Measurements from ENCODE around the gene SKAP1.

DNA sequence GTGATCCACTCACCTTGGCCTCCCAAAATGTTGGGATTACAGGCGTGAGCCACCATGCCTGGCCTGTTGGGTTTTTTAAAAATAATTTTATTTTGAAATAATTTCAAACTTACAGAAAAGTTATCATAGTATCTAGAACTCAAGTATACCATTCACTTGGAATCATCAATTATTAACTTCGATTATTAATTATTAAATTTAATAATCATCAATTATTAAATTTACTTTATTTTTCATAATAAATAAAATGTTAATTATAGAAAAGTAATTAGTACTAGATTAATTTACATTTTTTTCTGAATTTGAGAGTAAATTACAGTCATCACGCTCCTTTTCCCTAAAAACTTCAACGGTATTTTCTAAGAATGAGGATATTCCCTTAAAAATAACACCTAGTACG is 13.7 kb upstream of the SKAP1 start:
- TF ChIP-seq, protein P1, sequence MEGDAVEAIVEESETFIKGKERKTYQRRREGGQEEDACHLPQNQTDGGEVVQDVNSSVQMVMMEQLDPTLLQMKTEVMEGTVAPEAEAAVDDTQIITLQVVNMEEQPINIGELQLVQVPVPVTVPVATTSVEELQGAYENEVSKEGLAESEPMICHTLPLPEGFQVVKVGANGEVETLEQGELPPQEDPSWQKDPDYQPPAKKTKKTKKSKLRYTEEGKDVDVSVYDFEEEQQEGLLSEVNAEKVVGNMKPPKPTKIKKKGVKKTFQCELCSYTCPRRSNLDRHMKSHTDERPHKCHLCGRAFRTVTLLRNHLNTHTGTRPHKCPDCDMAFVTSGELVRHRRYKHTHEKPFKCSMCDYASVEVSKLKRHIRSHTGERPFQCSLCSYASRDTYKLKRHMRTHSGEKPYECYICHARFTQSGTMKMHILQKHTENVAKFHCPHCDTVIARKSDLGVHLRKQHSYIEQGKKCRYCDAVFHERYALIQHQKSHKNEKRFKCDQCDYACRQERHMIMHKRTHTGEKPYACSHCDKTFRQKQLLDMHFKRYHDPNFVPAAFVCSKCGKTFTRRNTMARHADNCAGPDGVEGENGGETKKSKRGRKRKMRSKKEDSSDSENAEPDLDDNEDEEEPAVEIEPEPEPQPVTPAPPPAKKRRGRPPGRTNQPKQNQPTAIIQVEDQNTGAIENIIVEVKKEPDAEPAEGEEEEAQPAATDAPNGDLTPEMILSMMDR (IDR thresholded peaks at IDR 0.05; ENCODE audit: insufficient read depth, low read length): no peak
- TF ChIP-seq, protein P2, sequence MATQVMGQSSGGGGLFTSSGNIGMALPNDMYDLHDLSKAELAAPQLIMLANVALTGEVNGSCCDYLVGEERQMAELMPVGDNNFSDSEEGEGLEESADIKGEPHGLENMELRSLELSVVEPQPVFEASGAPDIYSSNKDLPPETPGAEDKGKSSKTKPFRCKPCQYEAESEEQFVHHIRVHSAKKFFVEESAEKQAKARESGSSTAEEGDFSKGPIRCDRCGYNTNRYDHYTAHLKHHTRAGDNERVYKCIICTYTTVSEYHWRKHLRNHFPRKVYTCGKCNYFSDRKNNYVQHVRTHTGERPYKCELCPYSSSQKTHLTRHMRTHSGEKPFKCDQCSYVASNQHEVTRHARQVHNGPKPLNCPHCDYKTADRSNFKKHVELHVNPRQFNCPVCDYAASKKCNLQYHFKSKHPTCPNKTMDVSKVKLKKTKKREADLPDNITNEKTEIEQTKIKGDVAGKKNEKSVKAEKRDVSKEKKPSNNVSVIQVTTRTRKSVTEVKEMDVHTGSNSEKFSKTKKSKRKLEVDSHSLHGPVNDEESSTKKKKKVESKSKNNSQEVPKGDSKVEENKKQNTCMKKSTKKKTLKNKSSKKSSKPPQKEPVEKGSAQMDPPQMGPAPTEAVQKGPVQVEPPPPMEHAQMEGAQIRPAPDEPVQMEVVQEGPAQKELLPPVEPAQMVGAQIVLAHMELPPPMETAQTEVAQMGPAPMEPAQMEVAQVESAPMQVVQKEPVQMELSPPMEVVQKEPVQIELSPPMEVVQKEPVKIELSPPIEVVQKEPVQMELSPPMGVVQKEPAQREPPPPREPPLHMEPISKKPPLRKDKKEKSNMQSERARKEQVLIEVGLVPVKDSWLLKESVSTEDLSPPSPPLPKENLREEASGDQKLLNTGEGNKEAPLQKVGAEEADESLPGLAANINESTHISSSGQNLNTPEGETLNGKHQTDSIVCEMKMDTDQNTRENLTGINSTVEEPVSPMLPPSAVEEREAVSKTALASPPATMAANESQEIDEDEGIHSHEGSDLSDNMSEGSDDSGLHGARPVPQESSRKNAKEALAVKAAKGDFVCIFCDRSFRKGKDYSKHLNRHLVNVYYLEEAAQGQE (IDR thresholded peaks at IDR 0.05; ENCODE audit: insufficient replicate concordance, low read depth): no peak

Data from HL-60 (cell line).